GM21447 (cell line): ENCODE data around the gene BBS9.
"Not testable (repeated sequence)": the region's sequence is repeated elsewhere in the genome, so short reads cannot be mapped to it uniquely, and the experiment has no call there.

ENCODE experiments used
- ATAC-seq: cut with Tn5 transposase; IDR thresholded peaks from one replicate; pipeline ENCODE4 v1.9.1; 2021; ENCODE audit not compliant: unreplicated experiment

BBS9 gene

GRCh38 chr7:33485747-33486493 lies 356.6 kb downstream of the BBS9 start:
- no peak for ATAC-seq

- ATAC-seq: no peak
Observed at GRCh38 chr7:33486633-33487032, 357.3 kb downstream of the BBS9 start.

GRCh38 chr7:33487998-33488682 lies 358.8 kb downstream of the BBS9 start:
- no peak for ATAC-seq

GRCh38 chr7:33494474-33494873 lies 365.1 kb downstream of the BBS9 start:
- no peak for ATAC-seq

- no peak for ATAC-seq
Observed at GRCh38 chr7:33495207-33495606, 365.8 kb downstream of the BBS9 start.

- ATAC-seq: no peak
Observed at GRCh38 chr7:33497051-33497450, 367.7 kb downstream of the BBS9 start.

GRCh38 chr7:33500703-33501701 lies 371.6 kb downstream of the BBS9 start:
- ATAC-seq: no peak

- no peak for ATAC-seq
Observed at GRCh38 chr7:33503014-33503413, 373.6 kb downstream of the BBS9 start.

GRCh38 chr7:33503736-33504135 lies 374.4 kb downstream of the BBS9 start:
- no peak for ATAC-seq

GRCh38 chr7:33504266-33504665 lies 374.9 kb downstream of the BBS9 start:
- ATAC-seq: no peak

- no peak for ATAC-seq
Observed at GRCh38 chr7:33509206-33509605, 379.8 kb downstream of the BBS9 start.

GRCh38 chr7:33511778-33512177 lies 382.4 kb downstream of the BBS9 start:
- no peak for ATAC-seq

- ATAC-seq: no peak
Observed at GRCh38 chr7:33516568-33516967, 387.2 kb downstream of the BBS9 start.

- ATAC-seq: no peak
Observed at GRCh38 chr7:33517191-33517590, 387.8 kb downstream of the BBS9 start.

- not testable (repeated sequence) for ATAC-seq
Observed at GRCh38 chr7:33527008-33527407, 397.6 kb downstream of the BBS9 start.

- ATAC-seq: not testable (repeated sequence)
Observed at GRCh38 chr7:33527613-33528012, 398.2 kb downstream of the BBS9 start.

GRCh38 chr7:33529070-33529469 lies 399.7 kb downstream of the BBS9 start:
- ATAC-seq: no peak

- ATAC-seq: no peak
Observed at GRCh38 chr7:33530664-33531063, 401.3 kb downstream of the BBS9 start.

- no peak for ATAC-seq
Observed at GRCh38 chr7:33531888-33532287, 402.5 kb downstream of the BBS9 start.

- no peak for ATAC-seq
Observed at GRCh38 chr7:33534833-33535232, 405.5 kb downstream of the BBS9 start.

GRCh38 chr7:33535989-33536388 lies 406.6 kb downstream of the BBS9 start:
- no peak for ATAC-seq
